8988T (cell line): ENCODE results near the gene SH3PXD2A.
"Not testable (repeated sequence)": the region's sequence is repeated elsewhere in the genome, so short reads cannot be mapped to it uniquely, and the experiment has no call there.

Experiments used
- DNase-seq: peaks from one replicate; pipeline ENCODE4 v3.0.0; 2011

The SH3PXD2A gene

GRCh38 chr10:103849212-103849877, 6.0 kb downstream of the SH3PXD2A start:
- DNase-seq: no peak

GRCh38 chr10:103847909-103848468, 7.4 kb downstream of the SH3PXD2A start:
- peak; percentile 61 for DNase-seq

GRCh38 chr10:103847346-103847745, 8.0 kb downstream of the SH3PXD2A start:
- DNase-seq: no peak

GRCh38 chr10:103845972-103846371, 9.4 kb downstream of the SH3PXD2A start:
- DNase-seq: no peak

GRCh38 chr10:103845346-103845745, 10.0 kb downstream of the SH3PXD2A start:
- not testable (repeated sequence) for DNase-seq

GRCh38 chr10:103843854-103844570, 11.4 kb downstream of the SH3PXD2A start:
- DNase-seq: no peak

DNA sequence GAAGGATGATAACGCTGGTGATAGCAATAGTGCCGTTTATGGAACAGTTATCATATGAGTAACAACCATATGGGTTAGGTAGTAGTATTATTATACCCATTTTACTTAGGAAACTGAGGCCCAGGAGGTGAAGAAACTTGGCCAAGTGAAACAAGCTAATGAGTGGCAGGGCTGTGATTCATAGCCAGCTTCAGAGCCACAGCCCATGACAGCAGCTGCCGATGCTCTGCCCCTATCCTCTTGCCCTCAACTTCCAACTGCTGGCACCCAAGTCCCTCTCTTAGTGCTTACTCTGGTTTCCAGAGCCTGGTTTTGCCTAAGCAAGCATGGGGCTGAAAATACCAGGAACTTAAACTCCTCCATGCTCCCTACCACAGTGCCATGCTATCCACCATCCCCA, 12.3 kb downstream of the SH3PXD2A start:
- DNase-seq: no peak

- DNase-seq: no peak
Measured at GRCh38 chr10:103842605-103843004, 12.8 kb downstream of the SH3PXD2A start.

DNA sequence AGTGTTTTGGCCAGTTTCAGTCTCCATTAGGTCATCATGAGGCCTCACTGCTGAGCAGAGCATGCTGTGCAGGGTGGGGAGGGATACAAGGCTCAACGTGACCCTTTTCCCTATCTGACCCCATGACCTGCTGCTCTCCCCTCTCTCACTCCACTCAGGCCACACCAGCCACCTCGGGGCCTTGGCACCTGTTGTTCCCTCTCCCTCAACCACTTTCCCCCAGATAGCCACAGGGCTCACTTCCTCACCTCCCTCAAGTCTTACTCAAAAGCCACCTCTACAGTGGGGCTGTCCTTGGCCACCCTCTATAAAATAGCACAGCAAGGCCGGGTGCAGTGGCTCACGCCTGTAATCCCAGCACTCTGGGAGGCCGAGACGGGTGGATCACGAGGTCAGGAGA, 13.9 kb downstream of the SH3PXD2A start:
- no peak for DNase-seq

DNA sequence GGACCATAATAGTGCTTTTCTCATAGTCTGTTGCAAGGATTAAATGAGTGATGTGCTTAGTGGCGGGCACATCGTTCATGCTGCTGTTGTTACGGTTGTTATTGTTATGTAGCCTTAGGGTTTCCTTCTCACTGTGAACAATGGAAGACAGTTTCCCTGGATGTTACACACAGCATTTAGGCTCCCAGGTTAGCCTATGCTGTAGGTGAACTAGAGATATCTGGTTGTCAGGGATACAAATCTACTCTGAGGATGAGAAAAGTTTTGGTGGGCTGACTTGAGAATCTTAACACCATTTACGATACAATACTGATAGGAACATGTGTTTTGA, 14.7 kb downstream of the SH3PXD2A start:
- DNase-seq: no peak

GRCh38 chr10:103839872-103840739, 15.3 kb downstream of the SH3PXD2A start:
- no peak for DNase-seq

GRCh38 chr10:103839519-103839871, 15.9 kb downstream of the SH3PXD2A start:
- DNase-seq: no peak

DNA sequence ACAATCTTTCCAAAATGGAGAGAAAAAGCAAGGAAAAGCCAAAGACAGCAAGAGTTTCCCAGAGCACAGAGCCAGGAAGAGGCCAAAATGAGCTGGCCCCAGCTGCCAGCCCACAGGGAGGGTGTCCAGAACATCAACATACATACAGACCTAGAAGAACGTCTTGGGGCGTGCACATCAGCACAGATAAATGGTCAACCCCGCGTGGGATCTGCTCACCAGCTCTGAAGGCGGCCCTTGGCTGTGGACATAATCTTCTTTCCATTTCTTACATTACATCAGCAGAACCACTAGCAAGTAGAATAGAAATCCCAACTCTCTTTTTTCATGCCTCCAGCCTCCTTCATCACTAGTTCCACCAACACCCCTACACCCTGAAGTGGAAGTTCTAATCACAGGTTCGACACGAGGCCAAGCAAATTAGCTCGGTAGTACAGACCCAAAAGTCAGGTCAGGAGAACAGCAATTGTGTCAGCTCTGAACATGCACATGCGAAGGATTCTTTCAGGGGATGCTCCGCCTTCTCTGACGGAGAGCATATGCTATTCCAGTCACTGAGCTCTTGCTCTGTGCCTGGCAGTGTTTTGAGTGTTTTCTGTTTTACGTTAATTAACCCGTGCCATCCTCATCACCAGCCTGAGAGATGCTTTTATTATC, 16.4 kb downstream of the SH3PXD2A start:
- DNase-seq: no peak

DNA sequence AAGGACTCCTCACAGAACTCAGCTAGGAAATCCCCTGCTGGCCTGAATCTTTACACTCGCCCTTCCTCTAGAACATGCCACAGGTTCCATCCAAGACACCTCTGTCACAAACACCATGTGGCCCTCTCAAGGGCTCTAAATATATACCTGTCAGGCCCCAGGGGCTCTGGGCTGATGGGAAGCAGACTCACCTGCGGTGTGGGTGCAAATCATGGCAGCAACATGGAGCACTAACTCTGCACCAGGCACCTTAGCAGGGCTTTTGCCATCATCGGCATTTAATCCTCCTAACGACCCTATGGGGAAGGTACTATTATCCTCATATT, 17.3 kb downstream of the SH3PXD2A start:
- no peak for DNase-seq

GRCh38 chr10:103837370-103838069, 17.9 kb downstream of the SH3PXD2A start:
- no peak for DNase-seq

DNA sequence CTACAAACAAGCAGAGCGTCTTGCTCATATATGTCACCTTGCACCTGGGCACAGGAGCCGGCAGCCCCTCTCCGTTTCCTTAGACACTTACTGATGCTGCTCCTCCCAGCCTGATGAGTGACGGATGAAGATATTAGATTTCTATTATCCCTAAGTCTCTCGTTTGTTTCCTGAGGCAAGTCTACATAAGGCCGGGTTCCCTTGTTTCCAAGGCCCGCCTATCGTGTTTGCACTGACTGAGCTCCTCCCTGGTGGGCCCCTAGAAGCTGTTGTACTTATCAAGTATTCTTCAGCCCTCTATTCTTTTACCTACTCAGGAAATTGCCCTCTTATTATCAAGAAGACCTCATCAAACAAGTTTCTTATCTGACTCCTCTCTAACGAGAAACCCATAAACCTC, 18.5 kb downstream of the SH3PXD2A start:
- no peak for DNase-seq

- DNase-seq: no peak
Measured at GRCh38 chr10:103836273-103836672, 19.1 kb downstream of the SH3PXD2A start.

DNA sequence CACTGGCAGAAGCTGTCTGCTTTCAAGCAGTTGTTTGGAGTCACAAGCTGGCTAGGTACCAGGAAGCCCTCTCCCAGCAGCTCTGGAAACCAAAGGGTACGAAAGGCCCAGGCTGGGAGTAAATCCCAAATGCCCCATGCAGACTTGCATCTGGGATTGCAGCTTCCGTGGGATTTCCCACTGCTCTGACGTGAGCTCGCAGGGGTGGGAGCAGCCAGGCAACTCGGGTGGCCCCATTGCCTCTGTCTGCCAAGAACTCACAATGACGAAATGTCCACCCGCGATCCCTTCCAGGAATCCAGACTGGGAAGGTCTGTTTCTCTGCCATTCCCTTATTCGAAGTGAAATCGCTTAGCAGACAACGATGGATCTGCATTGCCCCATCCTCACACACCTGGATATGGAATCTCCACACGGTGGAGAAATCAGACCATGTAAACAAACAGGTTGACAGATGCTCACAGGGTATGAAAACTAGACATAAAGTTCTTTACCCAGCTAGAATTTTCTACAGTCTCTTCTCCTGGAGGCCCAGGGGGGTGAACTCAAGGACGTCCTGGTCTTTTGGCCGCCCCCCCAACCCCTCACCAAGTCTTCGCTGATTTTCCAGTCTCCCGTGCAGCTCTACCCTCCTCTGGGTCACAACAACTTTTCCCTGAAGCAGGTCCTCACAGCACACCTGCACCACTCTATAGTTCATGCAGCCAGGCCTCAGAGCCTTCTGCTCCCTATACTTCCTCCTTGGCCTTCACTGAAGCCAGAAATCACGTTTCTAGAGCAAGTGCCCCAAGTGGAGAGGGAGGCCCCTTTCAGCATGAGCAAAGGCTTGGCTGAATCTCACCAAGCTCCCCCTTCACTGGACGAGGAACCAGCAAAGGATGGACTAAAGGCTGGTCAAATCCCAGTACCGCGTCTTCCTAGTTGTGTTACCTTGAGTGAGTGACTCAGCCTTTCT, 20.0 kb downstream of the SH3PXD2A start:
- DNase-seq: no peak

- no peak for DNase-seq
Measured at GRCh38 chr10:103834436-103835095, 20.8 kb downstream of the SH3PXD2A start.

GRCh38 chr10:103833731-103834365, 21.5 kb downstream of the SH3PXD2A start:
- no peak for DNase-seq
